ENCODE data around the gene RBM17. TPM values are rescaled to one million over a fixed set of nuclear protein-coding genes. Genes with fewer than 3 reads are reported as not detected.

Gene RBM17
- total RNA-seq, 1 experiment from 2014 or later = 28.4 TPM

DNA sequence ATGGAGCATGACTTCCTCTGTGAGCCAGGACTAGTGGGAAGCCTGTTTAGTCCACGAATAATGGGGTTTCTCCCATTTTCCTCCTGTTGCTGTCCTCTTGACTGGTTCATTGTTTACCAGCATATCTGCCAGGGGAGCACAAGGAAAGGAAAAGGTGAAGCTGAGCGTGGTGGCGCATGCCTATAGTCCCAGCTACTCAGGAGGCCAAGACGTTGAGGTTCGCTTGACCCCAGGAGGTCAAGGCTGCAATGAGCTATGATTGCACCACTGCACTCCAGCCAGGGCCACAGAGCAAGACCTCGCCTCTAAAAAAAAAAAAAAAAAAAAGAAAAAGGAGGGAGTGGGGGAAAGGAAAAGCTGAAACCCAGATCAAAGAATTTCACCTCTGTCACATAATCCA is 20.8 kb upstream of the RBM17 start:
- DNase-seq (no peak), ATAC-seq (no peak)
- H4K20me1 ChIP-seq (ENCODE audit: low read length) = no peaks in the 10 kb centered on the region
- no peak overlapping the region for H3K4me2 ChIP-seq (ENCODE audit: low read length)
- CTCF ChIA-PET = no interaction called here
- intact Hi-C loops (cut with micrococcal nuclease) = no loop called here
- no TSS peak for BruUV-seq (replicated peaks)
- no peaks in the 10 kb centered on the region for H3K4me1 ChIP-seq (ENCODE audit: insufficient read depth, low read length)
- no peaks in the 10 kb centered on the region for H3K9me2 ChIP-seq (replicated peaks; ENCODE audit: low read length)
- peaks cover 8% of the 10 kb centered on the region; the same call in 1 of the 2 replicates for H3K27me3 ChIP-seq (ENCODE audit: low read length)
- no peaks in the 10 kb centered on the region for H3F3A ChIP-seq (ENCODE audit: low read length, unreplicated experiment)
- POLR2A ChIA-PET (ENCODE audit: unreplicated experiment) = no interaction called here
- TF ChIP-seq EZH2 (IDR thresholded peaks at IDR 0.05; ENCODE audit: low read length, unreplicated experiment) (no peak), EZH2phosphoT487 (IDR thresholded peaks at IDR 0.05; ENCODE audit: borderline replicate concordance, low read length) (no peak)
- TF ChIP-seq, protein P1, sequence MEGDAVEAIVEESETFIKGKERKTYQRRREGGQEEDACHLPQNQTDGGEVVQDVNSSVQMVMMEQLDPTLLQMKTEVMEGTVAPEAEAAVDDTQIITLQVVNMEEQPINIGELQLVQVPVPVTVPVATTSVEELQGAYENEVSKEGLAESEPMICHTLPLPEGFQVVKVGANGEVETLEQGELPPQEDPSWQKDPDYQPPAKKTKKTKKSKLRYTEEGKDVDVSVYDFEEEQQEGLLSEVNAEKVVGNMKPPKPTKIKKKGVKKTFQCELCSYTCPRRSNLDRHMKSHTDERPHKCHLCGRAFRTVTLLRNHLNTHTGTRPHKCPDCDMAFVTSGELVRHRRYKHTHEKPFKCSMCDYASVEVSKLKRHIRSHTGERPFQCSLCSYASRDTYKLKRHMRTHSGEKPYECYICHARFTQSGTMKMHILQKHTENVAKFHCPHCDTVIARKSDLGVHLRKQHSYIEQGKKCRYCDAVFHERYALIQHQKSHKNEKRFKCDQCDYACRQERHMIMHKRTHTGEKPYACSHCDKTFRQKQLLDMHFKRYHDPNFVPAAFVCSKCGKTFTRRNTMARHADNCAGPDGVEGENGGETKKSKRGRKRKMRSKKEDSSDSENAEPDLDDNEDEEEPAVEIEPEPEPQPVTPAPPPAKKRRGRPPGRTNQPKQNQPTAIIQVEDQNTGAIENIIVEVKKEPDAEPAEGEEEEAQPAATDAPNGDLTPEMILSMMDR (conservative IDR thresholded peaks at IDR 0.05; ENCODE audit: low read depth, low read length) = no peak
- H3K36me3 ChIP-seq (ENCODE audit: low read depth, low read length) = no peaks in the 10 kb centered on the region
- no peak overlapping the region for H3K9ac ChIP-seq (ENCODE audit: low read length)
- H3K79me2 ChIP-seq (ENCODE audit: low read length) = no peaks in the 10 kb centered on the region
- no peaks in the 10 kb centered on the region for H3K9me3 ChIP-seq (ENCODE audit: low read length)
- H3K4me3 ChIP-seq (ENCODE audit: low read length) = no peak overlapping the region
- no peak overlapping the region for H2AFZ ChIP-seq (ENCODE audit: low read length)
- no peak overlapping the region for H3K27ac ChIP-seq (ENCODE audit: low read length)

- no peak for ATAC-seq
- Histone ChIP-seq H3K36me3 (ENCODE audit: low read depth, low read length) (no peaks in the 10 kb centered on the region), H3K4me1 (ENCODE audit: insufficient read depth, low read length) (no peaks in the 10 kb centered on the region), H3K27me3 (ENCODE audit: low read length) (peaks cover 8% of the 10 kb centered on the region; the same call in 1 of the 2 replicates), H3K4me2 (ENCODE audit: low read length) (no peak overlapping the region), H3K9me2 (replicated peaks; ENCODE audit: low read length) (no peaks in the 10 kb centered on the region), H3F3A (ENCODE audit: low read length, unreplicated experiment) (no peaks in the 10 kb centered on the region), H3K27ac (ENCODE audit: low read length) (no peak overlapping the region), H2AFZ (ENCODE audit: low read length) (no peak overlapping the region), H4K20me1 (ENCODE audit: low read length) (no peaks in the 10 kb centered on the region), H3K9ac (ENCODE audit: low read length) (no peak overlapping the region), H3K79me2 (ENCODE audit: low read length) (no peaks in the 10 kb centered on the region), H3K4me3 (ENCODE audit: low read length) (no peak overlapping the region), H3K9me3 (ENCODE audit: low read length) (no peaks in the 10 kb centered on the region)
- intact Hi-C loops (cut with micrococcal nuclease) = no loop called here
- POLR2A ChIA-PET (ENCODE audit: unreplicated experiment) = no interaction called here
- TF ChIP-seq, protein P1 (conservative IDR thresholded peaks at IDR 0.05; ENCODE audit: low read depth, low read length) = no peak
- TF ChIP-seq EZH2phosphoT487 (IDR thresholded peaks at IDR 0.05; ENCODE audit: borderline replicate concordance, low read length) (no peak), EZH2 (IDR thresholded peaks at IDR 0.05; ENCODE audit: low read length, unreplicated experiment) (no peak)
- BruUV-seq (replicated peaks) = no TSS peak
- CTCF ChIA-PET = no interaction called here
- DNase-seq = no peak
Observed at GRCh38 chr10:6068422-6068821, 20.4 kb upstream of the RBM17 start.

- no peaks in the 10 kb centered on the region for H4K20me1 ChIP-seq (ENCODE audit: low read length)
- ChIA-PET CTCF (interaction anchor here (0.5 kb wide), 1 partner anchor 18 kb away, joined by 3 read pairs; no protein-coding TSS in a partner anchor), POLR2A (ENCODE audit: unreplicated experiment) (no interaction called here)
- ATAC-seq (no peak), DNase-seq (no peak)
- no TSS peak for BruUV-seq (replicated peaks)
- no peak overlapping the region for H2AFZ ChIP-seq (ENCODE audit: low read length)
- no peaks in the 10 kb centered on the region for H3K9me2 ChIP-seq (replicated peaks; ENCODE audit: low read length)
- no peaks in the 10 kb centered on the region for H3K9me3 ChIP-seq (ENCODE audit: low read length)
- no peaks in the 10 kb centered on the region for H3K4me1 ChIP-seq (ENCODE audit: insufficient read depth, low read length)
- H3K79me2 ChIP-seq (ENCODE audit: low read length) = no peaks in the 10 kb centered on the region
- no peak overlapping the region for H3K4me3 ChIP-seq (ENCODE audit: low read length)
- H3K27ac ChIP-seq (ENCODE audit: low read length) = no peak overlapping the region
- no peak overlapping the region for H3K4me2 ChIP-seq (ENCODE audit: low read length)
- no peaks in the 10 kb centered on the region for H3K36me3 ChIP-seq (ENCODE audit: low read depth, low read length)
- no peak for TF ChIP-seq EZH2 (IDR thresholded peaks at IDR 0.05; ENCODE audit: low read length, unreplicated experiment)
- no peak for TF ChIP-seq EZH2phosphoT487 (IDR thresholded peaks at IDR 0.05; ENCODE audit: borderline replicate concordance, low read length)
- TF ChIP-seq, protein P1 (conservative IDR thresholded peaks at IDR 0.05; ENCODE audit: low read depth, low read length) = no peak
- peaks cover 8% of the 10 kb centered on the region; the same call in 1 of the 2 replicates for H3K27me3 ChIP-seq (ENCODE audit: low read length)
- no peak overlapping the region for H3K9ac ChIP-seq (ENCODE audit: low read length)
- no peaks in the 10 kb centered on the region for H3F3A ChIP-seq (ENCODE audit: low read length, unreplicated experiment)
- intact Hi-C loops (cut with micrococcal nuclease) = no loop called here
Observed at GRCh38 chr10:6069081-6069931, 19.5 kb upstream of the RBM17 start.

Measured in PC-3 (cell line).